Measurements from ENCODE around the gene ZNF343. TPM values are rescaled to one million over a fixed set of nuclear protein-coding genes. Genes with fewer than 3 reads are reported as not detected.

Gene ZNF343
- total and polyA plus RNA-seq, 2 donors (not counting 3 experiments of a cell fraction or from before 2014, with no cell fraction given) = 4.7 to 7.9 TPM

DNA sequence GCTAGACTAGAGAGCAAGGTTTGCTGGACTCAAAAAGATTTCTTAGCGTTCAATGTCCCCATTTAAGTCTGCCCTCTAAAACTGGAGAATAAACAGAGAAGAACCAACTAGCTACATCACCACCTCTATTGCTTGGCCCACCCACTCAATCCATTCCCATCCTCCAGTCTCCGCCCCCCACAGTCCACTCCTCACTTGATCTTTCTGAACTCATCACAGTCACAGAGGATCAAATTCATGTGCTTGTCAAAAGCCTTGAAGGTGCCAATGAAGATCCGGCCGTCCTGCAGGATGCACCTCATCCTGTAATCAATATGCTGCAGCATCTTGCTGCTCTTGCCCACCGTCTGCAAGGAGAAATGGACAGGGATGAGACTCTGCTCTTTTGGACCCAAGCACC is 41.3 kb downstream of the ZNF343 start:
- Histone ChIP-seq H3K4me1 (ENCODE audit: control insufficient read depth, extremely low read depth, insufficient read depth, low read length) (peaks cover 17% of the 10 kb centered on the region), H3K4me2 (ENCODE audit: insufficient read depth, low read length) (no peak overlapping the region), H3K4me3 (replicated peaks in 1 of 3; ENCODE audit: insufficient read depth in 1 of 3, low read depth in 1 of 3, low read length in 3 of 3) (no peak overlapping the region), H3K27ac (ENCODE audit: insufficient read depth, low read depth, low read length) (no peak overlapping the region), H3K79me2 (ENCODE audit: control insufficient read depth, insufficient read depth, low read length) (peaks cover 61% of the 10 kb centered on the region), H4K20me1 (replicated peaks; ENCODE audit: control insufficient read depth, extremely low read depth, insufficient read depth, low read length) (peaks cover 7% of the 10 kb centered on the region), H2AFZ (ENCODE audit: low read depth, low read length) (no peak overlapping the region), H3K9me3 (replicated peaks; ENCODE audit: control insufficient read depth, insufficient read depth, low read length) (no peaks in the 10 kb centered on the region), H3K9ac (replicated peaks; ENCODE audit: extremely low read depth, insufficient read depth, low read length) (no peak overlapping the region), H3K27me3 (ENCODE audit: control insufficient read depth in 2 of 2, insufficient read depth in 2 of 2, low read length in 2 of 2) (no peaks in the 10 kb centered on the region), H3K36me3 (ENCODE audit: control insufficient read depth in 2 of 2, extremely low read depth in 1 of 2, insufficient read depth in 2 of 2, low read length in 2 of 2) (peaks cover 32 to 48% of the 10 kb centered on the region in 2 experiments), H3K9me1 (replicated peaks; ENCODE audit: control insufficient read depth, extremely low read depth, insufficient read depth, low read length) (no peaks in the 10 kb centered on the region)
- dilution Hi-C loops (cut with MboI; ENCODE audit: extremely low pct_ligation_motif_present, low sequenced_read_pairs) = no loop called here
- DNase-seq (ENCODE audit: low read depth, low spot score) = no peak
- intact Hi-C loops (cut with micrococcal nuclease) = no loop called here
- FAIRE-seq = no peak
- POLR2A ChIA-PET = no interaction called here
- TF ChIP-seq EZH2 (IDR thresholded peaks at IDR 0.05; ENCODE audit: borderline replicate concordance, low read depth, low read length, severe bottlenecking) = no peak
- no peak for TF ChIP-seq JUN (IDR thresholded peaks at IDR 0.05; ENCODE audit: borderline replicate concordance, insufficient read depth, insufficient read length, low read depth)
- no peak for TF ChIP-seq FOS (IDR thresholded peaks at IDR 0.05; ENCODE audit: borderline replicate concordance, insufficient read depth, low read length)
- no peak for TF ChIP-seq POLR2AphosphoS5 (IDR thresholded peaks at IDR 0.05; ENCODE audit: insufficient read depth, low read depth, low read length)
- TF ChIP-seq, protein P1, sequence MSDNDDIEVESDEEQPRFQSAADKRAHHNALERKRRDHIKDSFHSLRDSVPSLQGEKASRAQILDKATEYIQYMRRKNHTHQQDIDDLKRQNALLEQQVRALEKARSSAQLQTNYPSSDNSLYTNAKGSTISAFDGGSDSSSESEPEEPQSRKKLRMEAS (IDR thresholded peaks at IDR 0.05; ENCODE audit: insufficient read depth, insufficient read length) = no peak
- no peak for TF ChIP-seq POLR2A (IDR thresholded peaks at IDR 0.05; ENCODE audit: low read depth, low read length)
- TF ChIP-seq, protein P2, sequence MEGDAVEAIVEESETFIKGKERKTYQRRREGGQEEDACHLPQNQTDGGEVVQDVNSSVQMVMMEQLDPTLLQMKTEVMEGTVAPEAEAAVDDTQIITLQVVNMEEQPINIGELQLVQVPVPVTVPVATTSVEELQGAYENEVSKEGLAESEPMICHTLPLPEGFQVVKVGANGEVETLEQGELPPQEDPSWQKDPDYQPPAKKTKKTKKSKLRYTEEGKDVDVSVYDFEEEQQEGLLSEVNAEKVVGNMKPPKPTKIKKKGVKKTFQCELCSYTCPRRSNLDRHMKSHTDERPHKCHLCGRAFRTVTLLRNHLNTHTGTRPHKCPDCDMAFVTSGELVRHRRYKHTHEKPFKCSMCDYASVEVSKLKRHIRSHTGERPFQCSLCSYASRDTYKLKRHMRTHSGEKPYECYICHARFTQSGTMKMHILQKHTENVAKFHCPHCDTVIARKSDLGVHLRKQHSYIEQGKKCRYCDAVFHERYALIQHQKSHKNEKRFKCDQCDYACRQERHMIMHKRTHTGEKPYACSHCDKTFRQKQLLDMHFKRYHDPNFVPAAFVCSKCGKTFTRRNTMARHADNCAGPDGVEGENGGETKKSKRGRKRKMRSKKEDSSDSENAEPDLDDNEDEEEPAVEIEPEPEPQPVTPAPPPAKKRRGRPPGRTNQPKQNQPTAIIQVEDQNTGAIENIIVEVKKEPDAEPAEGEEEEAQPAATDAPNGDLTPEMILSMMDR (IDR thresholded peaks at IDR 0.05; ENCODE audit: extremely low read depth in 1 of 2, insufficient read depth in 1 of 2, low read depth in 1 of 2, low read length in 2 of 2) = no peak
- TF ChIP-seq GATA2 (IDR thresholded peaks at IDR 0.05; ENCODE audit: insufficient read depth, insufficient read length, low read depth, low read length) = no peak
- no peak for TF ChIP-seq MYC (IDR thresholded peaks at IDR 0.05; ENCODE audit: low read depth, low read length)
- CTCF ChIA-PET = interaction anchor here (0.6 to 2.6 kb wide), 4 partner anchors 10 to 57 kb away, joined by 3 to 9 read pairs (median 4); no protein-coding TSS in a partner anchor
- no TSS peak for BruUV-seq (replicated peaks)
